Stimulated activated CD8-positive, alpha-beta memory T cell treated with anti-CD3 and anti-CD28 coated beads, Interleukin-12 subunit alpha, Interleukin-12 subunit beta, amount 100 ng/mL, for 4 hours (primary cell): ENCODE data around the gene CCNY.

Source experiments
- DNase-seq: peaks from one replicate; pipeline ENCODE4 v3.0.0-alpha.2; 2020; ENCODE audit warnings: low read depth

CCNY gene

GRCh38 chr10:35452847-35453246, 116.5 kb downstream of the CCNY start:
- DNase-seq = no peak

- no peak for DNase-seq
Measured at GRCh38 chr10:35453855-35454532, 117.7 kb downstream of the CCNY start.

GRCh38 chr10:35456153-35456720, 119.9 kb downstream of the CCNY start:
- no peak for DNase-seq

- DNase-seq = no peak
Measured at GRCh38 chr10:35456784-35457183, 120.5 kb downstream of the CCNY start.

- no peak for DNase-seq
Measured at GRCh38 chr10:35458500-35459448, 122.5 kb downstream of the CCNY start.

GRCh38 chr10:35459449-35459847, 123.1 kb downstream of the CCNY start:
- DNase-seq = no peak

DNA sequence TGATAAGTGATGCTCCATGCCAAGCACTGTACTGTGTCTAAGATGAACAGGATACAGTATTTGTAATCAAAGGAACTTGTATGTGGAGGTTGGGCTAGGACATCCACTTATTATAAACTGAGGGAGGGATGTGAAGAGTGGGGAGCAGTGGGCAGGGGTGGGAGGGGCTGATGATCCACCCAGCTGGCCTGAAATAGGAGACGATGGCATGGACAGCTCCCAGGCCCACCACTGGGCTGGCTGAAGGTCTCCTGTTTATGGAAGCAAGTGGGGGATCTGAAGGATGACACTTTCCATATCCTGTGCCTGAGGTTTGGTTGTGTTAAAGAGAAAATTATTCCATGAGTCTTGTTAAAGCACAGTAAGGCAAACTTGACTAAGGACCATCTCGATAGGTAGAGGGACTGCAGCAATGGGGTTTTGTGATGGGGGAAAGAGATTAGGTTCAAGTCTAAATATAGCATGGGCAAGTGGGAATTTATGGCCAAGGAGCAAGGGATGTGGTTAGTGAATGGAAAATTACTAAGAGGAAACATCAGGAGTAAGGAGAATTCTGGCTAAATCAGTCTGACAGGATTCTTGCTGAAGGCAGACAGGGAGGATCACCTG, 124.6 kb downstream of the CCNY start:
- no peak for DNase-seq

- DNase-seq = no peak
Measured at GRCh38 chr10:35462491-35462934, 126.2 kb downstream of the CCNY start.

DNA sequence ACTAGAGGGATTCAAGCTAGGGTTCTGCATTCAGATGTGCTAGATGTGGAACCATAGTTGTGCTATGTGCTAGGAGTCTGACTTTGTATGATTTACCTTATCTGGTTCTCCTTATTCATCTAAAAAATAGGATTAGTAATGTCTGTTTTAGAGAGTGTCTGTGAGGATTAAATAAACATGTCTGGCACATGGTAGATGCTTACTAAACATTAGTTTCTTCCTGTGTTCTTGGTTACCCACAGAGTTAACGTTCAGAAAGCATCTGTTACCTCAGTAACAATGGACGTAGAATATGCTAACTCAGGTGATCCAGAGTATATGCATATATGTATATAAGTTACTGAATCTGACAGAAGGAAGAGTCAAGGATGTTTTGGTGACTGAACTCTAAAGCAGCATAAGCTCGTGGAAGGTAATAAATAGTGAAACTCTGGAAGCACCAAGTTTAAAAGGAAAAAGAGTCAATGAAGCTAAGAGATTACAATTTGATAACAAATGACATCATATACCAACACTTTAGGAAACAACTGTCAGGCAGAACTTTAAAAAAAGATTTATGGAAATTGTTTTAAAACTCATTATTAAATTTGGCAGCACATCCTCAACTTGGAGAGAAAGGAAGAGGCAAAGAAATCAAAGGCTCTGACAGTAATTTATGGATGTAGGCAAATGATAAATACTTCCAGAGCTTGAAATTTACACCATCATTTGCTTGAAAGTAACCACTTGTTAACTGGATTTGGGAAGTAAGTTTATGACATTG, 127.0 kb downstream of the CCNY start:
- no peak for DNase-seq

GRCh38 chr10:35463878-35464277, 127.6 kb downstream of the CCNY start:
- no peak for DNase-seq

GRCh38 chr10:35464825-35465456, 128.6 kb downstream of the CCNY start:
- no peak for DNase-seq

- no peak for DNase-seq
Measured at GRCh38 chr10:35465673-35466072, 129.4 kb downstream of the CCNY start.

GRCh38 chr10:35466170-35466569, 129.9 kb downstream of the CCNY start:
- DNase-seq = no peak

DNA sequence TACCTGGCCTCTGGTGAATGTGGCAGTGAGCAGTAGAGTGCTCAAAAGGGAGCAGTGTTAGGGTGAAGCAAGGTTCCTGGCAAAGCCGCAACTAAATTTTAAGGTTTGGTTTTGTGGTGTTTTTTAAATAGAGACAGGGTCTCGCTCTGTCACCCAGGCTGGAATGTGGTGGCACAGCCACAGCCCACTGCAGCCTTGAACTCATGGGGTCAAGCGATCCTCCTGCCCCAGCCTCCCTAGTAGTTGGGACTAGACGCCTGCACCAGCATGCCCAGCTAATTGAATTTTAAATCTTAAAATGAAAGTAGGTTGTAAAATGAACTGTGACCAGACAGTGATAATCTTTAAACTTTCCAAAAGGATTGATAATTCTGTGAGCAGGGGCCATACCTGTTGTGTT, 130.4 kb downstream of the CCNY start:
- DNase-seq = no peak

DNA sequence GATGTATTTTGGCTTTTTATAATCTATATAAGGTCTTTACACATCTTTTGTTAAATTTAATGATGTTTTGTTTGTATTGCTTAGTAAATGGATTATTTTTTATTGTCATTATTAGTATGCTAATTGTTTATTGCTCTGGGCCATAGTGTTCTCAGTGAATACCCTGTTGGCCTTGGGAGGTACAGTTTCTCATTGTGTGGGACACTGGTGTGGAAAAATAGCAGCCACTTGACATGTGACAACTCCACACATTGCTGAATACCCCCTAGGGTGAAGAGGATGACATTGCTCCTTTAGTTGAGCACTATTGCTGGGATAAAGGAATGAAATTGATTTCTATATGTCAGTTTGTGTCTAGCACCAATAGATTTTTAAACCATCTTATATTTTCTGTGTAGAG, 130.9 kb downstream of the CCNY start:
- DNase-seq = no peak

DNA sequence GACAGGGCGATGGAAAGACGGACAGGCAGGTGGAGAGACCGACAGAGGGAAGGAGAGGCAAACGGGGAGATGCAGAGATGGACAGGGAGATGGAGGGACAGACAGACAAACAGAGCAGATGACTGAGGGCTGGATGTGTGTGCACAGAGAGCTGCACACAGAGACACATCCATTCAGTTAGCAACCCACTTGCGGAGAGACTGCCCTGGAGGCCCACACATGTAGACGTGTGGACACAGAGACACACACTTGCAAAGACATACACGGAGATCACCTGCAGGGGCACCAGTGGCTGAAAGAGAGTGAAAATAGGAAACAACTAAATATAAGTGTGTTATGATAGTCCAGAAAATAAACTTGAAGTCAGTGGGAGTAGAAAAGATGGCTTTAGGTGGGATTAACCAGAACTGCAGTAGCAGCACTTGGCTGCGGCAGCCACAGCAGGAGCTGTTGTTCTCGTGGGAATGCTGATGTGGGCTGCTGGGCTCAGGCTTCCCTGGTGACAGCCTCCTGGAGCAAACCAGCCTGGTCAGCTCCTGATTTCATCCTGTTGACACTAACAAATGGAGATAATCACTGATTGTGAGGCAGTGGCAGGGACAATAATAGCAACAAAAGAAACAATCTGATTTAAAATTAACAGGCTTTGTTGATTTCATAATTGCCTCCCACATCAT, 134.1 kb downstream of the CCNY start:
- no peak for DNase-seq

DNA sequence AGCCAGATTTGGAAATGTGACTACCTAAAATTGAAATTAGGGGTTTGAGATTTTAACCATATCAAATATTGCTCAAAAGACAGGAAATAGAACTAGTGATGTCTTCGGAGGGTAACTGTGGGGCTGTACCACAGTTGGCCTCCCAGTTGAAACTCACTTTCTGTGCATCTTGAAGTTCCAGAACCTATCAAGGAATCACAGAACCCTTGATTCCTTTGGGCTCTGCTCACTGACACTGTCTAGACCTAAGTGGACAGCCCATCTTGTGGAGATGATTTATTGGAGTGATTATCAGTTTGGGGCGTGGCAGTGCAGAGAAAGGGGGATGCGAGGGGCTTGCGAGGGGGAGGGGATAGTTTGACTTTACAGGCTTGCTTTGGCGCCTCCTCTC, 134.6 kb downstream of the CCNY start:
- DNase-seq = no peak

- DNase-seq = no peak
Measured at GRCh38 chr10:35471435-35471834, 135.1 kb downstream of the CCNY start.

- DNase-seq = no peak
Measured at GRCh38 chr10:35480142-35480541, 143.8 kb downstream of the CCNY start.

GRCh38 chr10:35481413-35481812, 145.1 kb downstream of the CCNY start:
- DNase-seq = no peak
